DND-41 (cell line): ENCODE data around the gene FAT1.

ENCODE experiments used
- ATAC-seq: fragments of 200-7000 bp; cut with Tn5 transposase; 3 replicates; pipeline ENCODE4 v1.9.1; 2021; ENCODE audit warnings: low read depth; ENCODE audit not compliant: insufficient read depth
- DNase-seq: peaks from one replicate; pipeline ENCODE4 v3.0.0-alpha.2; 2020
- H2AFZ ChIP-seq: 2 replicates; pipeline ENCODE4 v1.6.0; 2012; ENCODE audit warnings: low read depth, low read length
- H3K27ac ChIP-seq: 2 replicates; pipeline ENCODE4 v1.5.1; 2012; ENCODE audit warnings: low read length, inconsistent platforms
- H3K27me3 ChIP-seq: fragments of 200-600 bp; sonication (generic); 2 replicates; pipeline ENCODE4 v1.6.0; 2012; ENCODE audit warnings: low read length, mild to moderate bottlenecking, inconsistent platforms; ENCODE audit not compliant: insufficient read depth, poor library complexity
- H3K36me3 ChIP-seq: 2 replicates; pipeline ENCODE4 v1.5.1; 2012; ENCODE audit warnings: low read length, inconsistent platforms; ENCODE audit not compliant: insufficient read depth
- H3K4me1 ChIP-seq: 2 replicates; pipeline ENCODE4 v1.5.1; 2012; ENCODE audit warnings: mild to moderate bottlenecking, low read length; ENCODE audit not compliant: insufficient read depth
- H3K4me2 ChIP-seq: 2 replicates; pipeline ENCODE4 v1.6.0; 2012; ENCODE audit warnings: mild to moderate bottlenecking, moderate library complexity, low read length, inconsistent platforms; ENCODE audit not compliant: insufficient read depth
- H3K4me3 ChIP-seq, 2 experiments: fragments of 200-600 bp in 1 of 2; shearing (Covaris generic) in 1 of 2; 2 replicates each; pipeline ENCODE4 v1.5.1; 2012 to 2016; ENCODE audit warnings: inconsistent platforms in 2 of 2, low read length in 2 of 2, mild to moderate bottlenecking in 2 of 2, low read depth in 1 of 2, moderate library complexity in 1 of 2
- H3K79me2 ChIP-seq: 2 replicates; pipeline ENCODE4 v1.6.0; 2012; ENCODE audit warnings: low read length, inconsistent platforms; ENCODE audit not compliant: insufficient read depth
- H3K9ac ChIP-seq: 2 replicates; pipeline ENCODE4 v1.6.0; 2012; ENCODE audit warnings: low read depth, mild to moderate bottlenecking, inconsistent platforms, low read length, moderate library complexity
- H3K9me3 ChIP-seq: 2 replicates; pipeline ENCODE4 v1.5.1; 2012; ENCODE audit warnings: low read length, moderate library complexity, mild to moderate bottlenecking, inconsistent platforms; ENCODE audit not compliant: insufficient read depth, severe bottlenecking
- H4K20me1 ChIP-seq: 2 replicates; pipeline ENCODE4 v1.6.0; 2012; ENCODE audit warnings: low read length; ENCODE audit not compliant: insufficient read depth
- EZH2 ChIP-seq: IDR thresholded peaks from 3 replicates; pipeline ENCODE4 v1.6.1; 2012; ENCODE audit warnings: borderline replicate concordance, low read depth, mild to moderate bottlenecking, moderate library complexity, low read length, inconsistent platforms; ENCODE audit not compliant: severe bottlenecking
- TF ChIP-seq, protein P1 (sequence below): IDR thresholded peaks from 2 replicates; pipeline ENCODE4 v1.5.1; 2012; ENCODE audit warnings: borderline replicate concordance, low read length, moderate library complexity, mild to moderate bottlenecking; ENCODE audit not compliant: poor library complexity, severe bottlenecking; ENCODE audit errors: extremely low read depth

FAT1 gene

DNA sequence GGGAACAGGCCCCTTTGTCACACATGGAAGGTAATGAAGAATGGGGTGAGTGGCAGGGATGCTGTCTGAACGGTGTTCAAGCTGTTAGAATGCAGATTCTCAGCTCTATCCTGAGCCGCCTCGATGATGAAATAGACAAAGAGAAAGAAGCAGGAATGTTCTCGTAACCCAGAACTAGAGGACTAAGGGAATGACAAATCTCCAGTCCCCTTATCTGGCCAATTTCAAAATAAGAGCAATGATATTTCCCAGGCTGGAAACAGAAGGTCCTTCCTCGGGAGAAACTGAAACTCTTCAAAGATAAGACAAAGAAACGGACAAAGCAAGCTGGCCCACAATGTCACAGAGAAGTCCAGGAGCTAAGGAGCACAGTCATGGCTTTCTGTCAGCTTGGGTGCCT lies 138.7 kb downstream of the FAT1 start:
- TF ChIP-seq, protein P1, sequence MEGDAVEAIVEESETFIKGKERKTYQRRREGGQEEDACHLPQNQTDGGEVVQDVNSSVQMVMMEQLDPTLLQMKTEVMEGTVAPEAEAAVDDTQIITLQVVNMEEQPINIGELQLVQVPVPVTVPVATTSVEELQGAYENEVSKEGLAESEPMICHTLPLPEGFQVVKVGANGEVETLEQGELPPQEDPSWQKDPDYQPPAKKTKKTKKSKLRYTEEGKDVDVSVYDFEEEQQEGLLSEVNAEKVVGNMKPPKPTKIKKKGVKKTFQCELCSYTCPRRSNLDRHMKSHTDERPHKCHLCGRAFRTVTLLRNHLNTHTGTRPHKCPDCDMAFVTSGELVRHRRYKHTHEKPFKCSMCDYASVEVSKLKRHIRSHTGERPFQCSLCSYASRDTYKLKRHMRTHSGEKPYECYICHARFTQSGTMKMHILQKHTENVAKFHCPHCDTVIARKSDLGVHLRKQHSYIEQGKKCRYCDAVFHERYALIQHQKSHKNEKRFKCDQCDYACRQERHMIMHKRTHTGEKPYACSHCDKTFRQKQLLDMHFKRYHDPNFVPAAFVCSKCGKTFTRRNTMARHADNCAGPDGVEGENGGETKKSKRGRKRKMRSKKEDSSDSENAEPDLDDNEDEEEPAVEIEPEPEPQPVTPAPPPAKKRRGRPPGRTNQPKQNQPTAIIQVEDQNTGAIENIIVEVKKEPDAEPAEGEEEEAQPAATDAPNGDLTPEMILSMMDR: no peak
- TF ChIP-seq EZH2: no peak
- Histone ChIP-seq H3K4me3 (no peak overlapping the region), H2AFZ (no peak overlapping the region), H3K36me3 (no peaks in the 10 kb centered on the region), H4K20me1 (no peaks in the 10 kb centered on the region), H3K9me3 (no peaks in the 10 kb centered on the region), H3K4me2 (no peak overlapping the region), H3K79me2 (no peaks in the 10 kb centered on the region), H3K27ac (no peak overlapping the region), H3K27me3 (no peaks in the 10 kb centered on the region), H3K9ac (no peak overlapping the region), H3K4me1 (no peaks in the 10 kb centered on the region)
- ATAC-seq: no peak
- no peak for DNase-seq

DNA sequence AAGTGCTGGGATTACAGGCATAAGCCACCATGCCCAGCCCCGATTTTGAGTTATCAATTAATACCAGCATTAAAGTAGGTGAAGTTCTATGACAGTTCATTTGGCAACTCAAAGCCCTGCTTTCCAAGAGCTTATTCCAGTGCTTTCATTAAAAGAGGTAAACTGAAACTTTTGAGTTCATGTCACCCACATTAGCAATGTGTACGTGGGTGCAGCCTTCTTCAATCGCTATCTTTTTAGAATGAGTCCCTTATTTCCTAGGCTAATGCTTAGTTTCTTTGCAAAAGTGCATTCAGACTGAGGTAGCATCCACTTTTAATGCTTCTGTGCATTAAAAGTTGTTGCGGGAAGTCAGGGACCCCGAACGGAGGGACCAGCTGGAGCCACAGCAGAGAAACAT lies 142.2 kb downstream of the FAT1 start:
- no peak for TF ChIP-seq EZH2
- TF ChIP-seq, protein P1: no peak
- Histone ChIP-seq H3K36me3 (no peaks in the 10 kb centered on the region), H3K4me1 (no peaks in the 10 kb centered on the region), H2AFZ (no peak overlapping the region), H3K4me3 (no peak overlapping the region), H3K79me2 (no peaks in the 10 kb centered on the region), H3K9me3 (no peaks in the 10 kb centered on the region), H3K4me2 (no peak overlapping the region), H3K27me3 (no peaks in the 10 kb centered on the region), H3K27ac (no peak overlapping the region), H4K20me1 (no peaks in the 10 kb centered on the region), H3K9ac (no peak overlapping the region)
- ATAC-seq (no peak), DNase-seq (no peak)

DNA sequence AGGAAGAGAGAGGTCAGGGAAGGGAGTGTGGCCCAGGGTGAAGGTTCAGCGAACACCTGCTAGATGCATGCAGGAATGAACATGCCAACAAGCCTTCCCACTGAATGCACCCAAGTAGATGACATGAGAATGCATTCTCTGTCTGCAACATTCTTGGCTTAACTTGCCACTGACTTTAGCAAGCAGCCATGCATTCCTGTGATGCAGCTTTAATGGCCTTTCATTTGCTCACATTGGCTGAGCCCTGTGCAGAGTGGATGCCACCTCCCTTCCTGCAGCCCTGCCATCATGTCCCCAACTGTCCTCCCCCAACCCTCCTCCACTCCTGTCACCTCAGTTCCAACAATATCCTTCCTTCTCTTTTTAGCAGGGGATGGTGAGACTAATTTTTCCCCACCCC lies 143.0 kb downstream of the FAT1 start:
- ATAC-seq: no peak
- TF ChIP-seq EZH2: no peak
- TF ChIP-seq, protein P1: no peak
- Histone ChIP-seq H3K4me1 (no peaks in the 10 kb centered on the region), H3K4me2 (no peak overlapping the region), H3K9me3 (no peaks in the 10 kb centered on the region), H3K9ac (no peak overlapping the region), H3K36me3 (no peaks in the 10 kb centered on the region), H3K27ac (no peak overlapping the region), H3K27me3 (no peaks in the 10 kb centered on the region), H3K4me3 (no peak overlapping the region), H2AFZ (no peak overlapping the region), H4K20me1 (no peaks in the 10 kb centered on the region), H3K79me2 (no peaks in the 10 kb centered on the region)
- DNase-seq: no peak

DNA sequence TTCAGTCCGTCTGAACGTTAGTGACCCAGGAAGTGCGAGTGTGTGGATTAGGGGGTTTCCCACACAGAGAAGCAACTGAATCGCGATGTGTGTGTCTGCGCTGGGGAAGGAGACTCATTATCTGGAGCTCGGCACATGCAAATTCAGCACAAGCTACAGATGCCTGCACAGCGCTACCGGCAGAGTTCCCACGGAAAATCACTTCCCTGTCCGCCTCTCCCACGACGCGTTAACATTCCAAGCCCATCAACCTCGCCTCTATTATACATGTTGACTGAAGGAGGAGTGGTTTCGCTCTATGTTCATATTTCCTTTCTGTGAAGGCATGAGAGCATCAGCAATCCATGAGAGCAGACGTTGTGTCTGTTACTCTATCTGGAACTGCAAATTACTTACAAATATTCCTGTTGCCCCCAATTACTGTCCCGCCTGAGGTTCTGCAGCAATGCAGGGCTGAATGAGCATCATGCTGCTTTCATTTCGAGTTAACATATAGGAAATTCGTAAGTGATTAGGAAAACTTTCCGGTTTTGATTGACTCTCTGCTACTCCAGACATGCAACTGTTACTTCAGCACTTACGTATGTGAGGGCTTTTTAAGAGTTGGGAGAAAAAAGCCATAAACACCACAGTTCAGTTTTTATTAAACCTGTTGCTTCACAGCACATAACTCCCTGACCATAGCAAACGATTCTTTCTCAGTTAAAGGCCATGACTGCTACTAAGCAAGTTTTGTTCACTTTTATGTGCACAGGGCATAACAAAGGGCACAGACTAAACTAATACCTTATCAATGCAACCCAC lies 153.3 kb downstream of the FAT1 start:
- TF ChIP-seq, protein P1: no peak
- TF ChIP-seq EZH2: no peak
- Histone ChIP-seq H2AFZ (no peak overlapping the region), H4K20me1 (no peaks in the 10 kb centered on the region), H3K9ac (no peak overlapping the region), H3K9me3 (no peaks in the 10 kb centered on the region), H3K4me3 (no peak overlapping the region), H3K79me2 (no peaks in the 10 kb centered on the region), H3K27ac (no peak overlapping the region), H3K4me1 (no peaks in the 10 kb centered on the region), H3K36me3 (no peaks in the 10 kb centered on the region), H3K4me2 (no peak overlapping the region), H3K27me3 (no peaks in the 10 kb centered on the region)
- ATAC-seq (no peak), DNase-seq (no peak)
